A204.1 (cell line): ENCODE measurements around the gene ARHGEF4.
A peak's percentile ranks its signal among the peaks of the same experiment; 100 is the strongest.

Source experiments
- FAIRE-seq: peaks from 2 replicates; lab custom pipeline; 2012; peaks lifted over from hg19 to GRCh38; lab: Jason Lieb, UNC

Gene ARHGEF4

GRCh38 chr2:130920415-130921163 is 83.9 kb downstream of the ARHGEF4 start:
- FAIRE-seq, result peak; percentile 89

- no peak for FAIRE-seq
Measured at GRCh38 chr2:130921164-130921476, 84.4 kb downstream of the ARHGEF4 start.

- FAIRE-seq, result no peak
Measured at GRCh38 chr2:130922417-130922816, 85.7 kb downstream of the ARHGEF4 start.

- FAIRE-seq, result no peak
Measured at GRCh38 chr2:130928385-130928784, 91.7 kb downstream of the ARHGEF4 start.

GRCh38 chr2:130930740-130931659 is 94.3 kb downstream of the ARHGEF4 start:
- no peak for FAIRE-seq

GRCh38 chr2:130933501-130933900 is 96.8 kb downstream of the ARHGEF4 start:
- FAIRE-seq, result no peak

GRCh38 chr2:130936451-130936850 is 99.7 kb downstream of the ARHGEF4 start:
- no peak for FAIRE-seq

GRCh38 chr2:130947967-130948366 is 111.3 kb downstream of the ARHGEF4 start:
- no peak for FAIRE-seq

GRCh38 chr2:130949954-130950353 is 113.2 kb downstream of the ARHGEF4 start:
- FAIRE-seq, result no peak

- FAIRE-seq, result no peak
Measured at GRCh38 chr2:130951018-130951417, 114.3 kb downstream of the ARHGEF4 start.

GRCh38 chr2:130954873-130955272 is 118.2 kb downstream of the ARHGEF4 start:
- FAIRE-seq, result no peak

- no peak for FAIRE-seq
Measured at GRCh38 chr2:130957915-130958314, 121.2 kb downstream of the ARHGEF4 start.

- FAIRE-seq, result no peak
Measured at GRCh38 chr2:130963196-130963848, 126.6 kb downstream of the ARHGEF4 start.

- no peak for FAIRE-seq
Measured at GRCh38 chr2:130963849-130964793, 127.4 kb downstream of the ARHGEF4 start.

GRCh38 chr2:130964931-130965330 is 128.2 kb downstream of the ARHGEF4 start:
- no peak for FAIRE-seq

GRCh38 chr2:130966149-130966774 is 129.5 kb downstream of the ARHGEF4 start:
- no peak for FAIRE-seq

- FAIRE-seq, result no peak
Measured at GRCh38 chr2:130966775-130967490, 130.2 kb downstream of the ARHGEF4 start.

GRCh38 chr2:130972410-130972809 is 135.7 kb downstream of the ARHGEF4 start:
- no peak for FAIRE-seq

GRCh38 chr2:130975729-130976128 is 139.0 kb downstream of the ARHGEF4 start:
- no peak for FAIRE-seq

- FAIRE-seq, result no peak
Measured at GRCh38 chr2:130976591-130977237, 140.0 kb downstream of the ARHGEF4 start.
